Mucosa of gallbladder (tissue), 1 donor: Measurements from ENCODE around the gene USP40. TPM values are rescaled to one million over a fixed set of nuclear protein-coding genes. Genes with fewer than 3 reads are reported as not detected.

ENCODE experiments used
- DNase-seq: peaks from one replicate; pipeline ENCODE4 v3.0.0-alpha.2; 2020; ENCODE audit warnings: low spot score
- total RNA-seq: library from RNA; stranded (reverse); gene quantifications from one replicate; pipeline ENCODE4 v1.2.1, GENCODE V29; 2021
- donor health status: DM: no; HTN: no; CAD: no.

The USP40 gene
- total RNA-seq, 1 donor from 2014 or later = 48.1 TPM

DNA sequence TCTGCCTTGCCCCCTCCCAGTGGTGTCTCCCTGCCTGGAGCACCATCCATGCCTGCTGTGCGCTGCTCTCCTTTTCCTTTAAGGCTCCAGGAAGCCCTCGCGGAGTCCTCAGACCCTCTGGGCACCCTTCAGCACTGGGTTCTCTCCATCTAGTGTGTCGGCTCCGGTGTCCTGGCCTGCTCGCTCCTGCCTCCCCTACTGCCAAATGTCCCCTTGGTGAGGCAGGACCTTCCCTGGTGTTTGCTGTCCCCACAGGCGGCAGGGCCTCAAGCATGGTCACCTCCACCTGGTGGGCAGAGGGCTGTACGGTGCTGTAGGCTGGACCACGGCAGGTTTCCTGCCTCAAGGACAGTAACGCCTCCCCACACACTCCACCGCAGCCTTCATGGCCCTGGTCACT, 122.1 kb downstream of the USP40 start:
- DNase-seq = no peak

DNA sequence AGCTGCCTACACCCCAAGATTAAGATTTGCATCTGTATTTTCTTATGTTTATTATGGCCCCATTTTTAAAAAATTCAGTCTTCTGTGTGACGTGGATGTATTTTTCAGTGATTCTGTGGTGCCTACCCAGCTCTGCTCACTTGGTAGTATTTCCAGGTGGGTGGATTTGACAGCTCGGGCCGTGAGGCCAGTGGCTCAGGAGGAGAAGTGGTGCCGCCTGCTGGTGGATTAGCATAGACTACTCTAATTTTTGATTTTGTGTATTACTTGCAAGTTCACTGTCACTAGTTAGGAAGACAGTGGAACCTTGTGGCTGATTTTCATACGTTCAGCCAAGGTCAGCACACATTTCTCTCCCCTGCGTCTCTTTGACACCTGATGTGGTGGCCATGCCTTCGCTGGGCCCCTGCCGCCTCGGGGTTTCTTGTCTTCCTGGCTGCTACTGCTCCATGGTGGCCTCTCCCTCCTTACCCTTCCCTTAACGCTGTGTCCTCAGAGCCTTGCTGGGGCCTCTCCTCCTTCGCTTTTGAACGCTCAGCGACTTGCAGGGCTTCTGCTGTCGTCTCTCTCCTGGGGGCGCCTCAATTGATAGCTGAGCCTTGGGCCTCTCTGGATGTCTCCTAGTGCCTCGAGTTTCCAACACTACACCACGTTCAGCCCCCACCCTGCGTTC, 122.9 kb downstream of the USP40 start:
- DNase-seq = peak; percentile 85

DNA sequence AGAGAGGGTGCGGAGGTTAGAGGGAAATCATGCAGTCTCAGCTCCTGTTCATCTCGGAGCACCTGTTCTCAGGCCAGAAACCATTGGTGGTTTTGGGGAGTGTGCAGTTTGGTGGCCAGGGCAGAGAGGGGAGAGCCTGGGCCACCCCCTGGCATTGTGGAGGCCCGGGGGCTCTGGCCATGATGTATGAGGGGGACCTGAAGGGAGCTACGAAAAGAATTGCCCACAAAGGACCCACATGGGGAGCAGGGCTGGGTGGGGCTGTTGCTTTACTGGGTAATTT, 124.6 kb downstream of the USP40 start:
- DNase-seq = no peak

DNA sequence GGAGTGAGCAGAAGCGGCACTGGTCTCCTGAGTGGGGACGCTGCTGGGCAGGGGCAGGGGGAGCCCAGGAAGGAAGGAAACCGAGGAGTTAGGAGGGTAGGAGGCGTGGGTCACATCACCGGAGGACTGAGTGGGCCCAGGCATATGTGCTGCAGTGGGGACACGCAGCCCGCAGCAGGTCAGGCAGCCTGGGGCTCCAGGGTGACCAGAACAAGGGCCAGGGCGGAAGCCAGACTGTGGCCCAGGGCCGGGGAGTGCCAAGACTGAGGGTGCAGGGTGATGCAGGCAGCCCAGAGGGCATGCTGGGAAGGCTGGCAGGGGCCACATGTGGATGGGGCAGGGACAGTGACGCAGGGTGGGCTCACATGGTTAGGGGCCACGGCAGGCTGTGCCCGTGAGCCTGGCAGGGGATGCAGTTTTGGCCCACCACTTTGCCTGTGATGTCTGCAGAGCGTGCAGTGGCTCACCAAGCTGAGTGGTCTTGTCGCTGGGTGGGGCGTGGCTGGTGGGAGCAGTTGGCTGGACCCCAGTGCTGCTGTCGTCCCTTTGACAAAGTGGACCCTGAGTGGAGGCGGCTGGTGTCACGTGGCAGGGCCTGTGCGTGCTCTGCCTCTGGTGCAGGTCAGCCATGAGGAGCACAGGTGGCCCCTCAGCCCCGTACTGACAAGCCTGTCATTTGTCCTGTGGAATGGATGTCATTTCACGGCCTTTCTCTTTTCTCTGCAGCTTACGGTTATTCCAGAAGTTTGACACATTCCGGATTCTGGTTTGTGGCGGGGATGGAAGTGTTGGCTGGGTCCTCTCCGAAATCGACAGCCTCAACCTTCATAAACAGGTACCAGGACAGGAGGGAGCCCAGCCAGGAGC, 125.2 kb downstream of the USP40 start:
- no peak for DNase-seq

DNA sequence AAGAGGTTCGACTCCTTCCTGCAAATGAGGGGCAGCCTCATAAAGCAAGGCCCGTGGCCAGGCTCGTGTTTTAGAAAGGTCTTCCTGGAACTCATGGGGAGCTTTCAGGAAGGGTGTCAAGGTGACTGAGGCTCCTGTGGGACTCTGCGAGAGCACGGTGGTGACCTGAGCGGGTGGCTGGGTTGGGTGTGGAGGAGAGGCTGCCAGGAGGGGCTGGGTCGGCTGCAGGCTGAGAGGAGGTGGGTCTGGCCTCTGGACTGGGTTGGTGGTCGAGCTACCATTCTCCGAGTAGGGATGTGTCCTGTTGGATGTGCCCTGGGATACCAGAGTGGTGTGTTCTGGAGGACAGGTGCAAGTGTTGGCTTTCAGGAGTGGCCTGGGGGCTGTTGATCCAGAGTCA, 125.9 kb downstream of the USP40 start:
- DNase-seq = no peak

DNA sequence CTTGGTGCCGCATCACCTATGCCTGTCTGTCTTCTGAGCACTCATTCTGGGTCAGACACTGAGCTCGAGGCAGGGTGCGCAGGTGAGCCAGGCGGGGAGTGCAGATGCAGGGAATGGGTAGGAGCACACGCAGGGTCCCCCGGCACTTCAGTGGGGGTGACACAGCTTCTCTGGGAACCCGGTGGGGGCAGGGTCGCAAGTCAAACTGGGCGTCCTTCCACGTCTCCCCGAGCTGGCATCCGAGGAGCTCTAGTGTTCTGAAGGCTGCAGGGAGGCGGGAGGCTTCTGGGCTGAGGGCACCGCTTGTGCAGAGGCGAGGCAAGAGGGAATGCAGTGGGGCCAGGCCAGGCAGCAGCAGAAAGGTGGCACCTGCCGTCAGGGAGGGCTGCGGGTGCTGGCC, 126.3 kb downstream of the USP40 start:
- no peak for DNase-seq

DNA sequence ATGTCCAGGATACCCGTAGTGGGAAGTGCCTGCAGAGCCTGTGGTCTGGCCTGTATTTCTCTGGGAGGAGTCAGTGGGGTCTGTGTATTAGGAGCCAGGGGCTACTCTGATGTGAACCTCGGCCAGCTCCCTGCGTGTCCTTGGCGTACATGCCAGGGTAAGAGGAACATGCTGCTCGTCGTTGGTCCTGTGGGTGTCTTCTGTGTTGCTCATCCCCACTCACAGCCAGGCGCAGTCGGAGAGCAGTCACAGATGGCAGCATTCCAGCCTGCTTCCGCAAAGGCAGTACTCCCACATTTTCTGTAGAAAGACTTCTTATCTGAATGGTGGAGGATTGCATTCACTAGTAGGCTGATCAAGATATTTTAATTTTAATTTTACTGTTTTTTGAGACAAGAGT, 127.4 kb downstream of the USP40 start:
- DNase-seq = no peak

DNA sequence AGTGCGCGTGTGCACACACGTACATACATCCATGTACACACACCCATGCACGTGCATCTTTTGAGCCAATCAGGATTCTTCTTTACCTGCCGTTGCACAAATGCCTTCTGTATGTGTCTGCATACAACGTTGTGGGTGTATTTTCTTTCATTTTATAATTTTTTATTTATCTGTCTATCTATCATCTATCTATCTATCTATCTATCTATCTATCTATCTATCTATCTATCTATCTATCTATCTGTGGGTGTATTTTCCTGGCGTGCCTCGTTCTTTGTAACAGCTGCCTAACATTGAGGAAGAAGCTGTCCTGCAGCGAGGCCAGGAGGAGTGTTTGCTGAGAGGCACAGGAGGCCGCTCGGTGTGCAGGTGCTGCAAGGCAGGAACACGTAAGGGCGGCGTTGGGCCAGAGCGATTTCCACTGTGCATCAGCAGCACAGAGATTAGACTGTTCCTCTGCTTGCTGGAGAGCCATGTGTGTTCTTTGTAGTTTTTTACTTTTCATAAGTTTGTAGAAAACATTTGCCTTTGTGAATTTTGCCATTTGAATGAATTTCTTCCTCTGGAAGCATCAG, 127.9 kb downstream of the USP40 start:
- no peak for DNase-seq

DNA sequence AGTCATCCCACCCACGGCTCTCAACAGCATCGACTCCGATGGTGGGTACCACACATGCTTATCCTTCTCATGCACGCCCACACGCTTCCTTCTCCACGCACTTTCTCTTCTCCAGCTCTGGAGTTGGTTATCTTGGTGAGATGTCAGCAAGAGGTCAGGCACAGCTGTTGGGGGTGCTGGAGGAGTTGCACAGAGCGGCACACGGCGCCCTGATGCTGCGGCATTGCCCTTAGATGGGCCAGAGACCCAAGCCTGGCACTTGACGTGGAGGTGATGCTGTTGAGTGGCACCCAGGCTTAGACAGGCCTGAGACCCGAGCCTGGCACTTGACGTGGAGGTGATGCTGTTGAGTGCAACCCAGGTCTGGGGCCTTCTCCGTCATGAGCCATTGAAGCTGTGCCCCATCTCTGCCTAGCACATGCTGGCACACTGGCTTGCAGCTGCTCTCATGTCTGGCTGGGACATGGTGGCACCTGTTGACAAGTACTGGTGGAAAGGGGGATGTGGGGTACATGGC, 129.1 kb downstream of the USP40 start:
- DNase-seq = no peak

DNA sequence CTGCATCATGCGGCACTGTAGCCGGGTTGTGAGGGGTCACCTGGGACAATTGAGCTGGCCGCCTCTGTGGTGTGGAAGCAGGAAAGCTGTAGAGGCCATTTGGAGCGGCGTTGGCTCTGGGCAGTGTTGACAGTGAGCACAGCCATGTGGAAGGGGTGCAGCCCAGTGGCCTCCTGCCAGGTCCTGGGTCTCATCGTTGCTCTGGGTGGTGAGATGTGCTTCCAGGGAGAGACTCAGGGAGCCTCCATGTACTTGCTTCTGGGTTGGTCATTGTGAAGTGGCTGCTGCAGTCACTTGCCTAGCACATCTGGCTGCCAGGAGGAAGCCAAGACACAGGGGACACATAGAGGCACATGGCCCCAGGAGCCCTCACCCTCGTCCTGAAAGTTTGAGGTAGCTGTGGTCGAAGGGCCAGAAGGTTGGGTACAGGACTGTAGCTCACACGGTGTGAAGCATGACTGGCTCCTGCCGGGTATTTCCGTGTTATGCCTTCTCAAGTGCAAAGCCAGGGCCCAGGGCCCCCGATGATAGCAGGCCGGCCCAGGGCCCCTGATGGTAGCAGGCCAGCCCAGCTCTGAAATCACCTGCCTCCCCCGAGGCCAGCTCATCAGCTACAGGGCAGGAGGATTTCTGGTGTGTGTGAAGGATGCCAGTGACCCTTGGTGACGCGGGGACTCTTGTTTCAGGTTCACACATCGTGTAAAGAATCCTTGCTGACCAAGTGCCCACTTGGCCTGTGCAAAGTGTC, 129.7 kb downstream of the USP40 start:
- no peak for DNase-seq

DNA sequence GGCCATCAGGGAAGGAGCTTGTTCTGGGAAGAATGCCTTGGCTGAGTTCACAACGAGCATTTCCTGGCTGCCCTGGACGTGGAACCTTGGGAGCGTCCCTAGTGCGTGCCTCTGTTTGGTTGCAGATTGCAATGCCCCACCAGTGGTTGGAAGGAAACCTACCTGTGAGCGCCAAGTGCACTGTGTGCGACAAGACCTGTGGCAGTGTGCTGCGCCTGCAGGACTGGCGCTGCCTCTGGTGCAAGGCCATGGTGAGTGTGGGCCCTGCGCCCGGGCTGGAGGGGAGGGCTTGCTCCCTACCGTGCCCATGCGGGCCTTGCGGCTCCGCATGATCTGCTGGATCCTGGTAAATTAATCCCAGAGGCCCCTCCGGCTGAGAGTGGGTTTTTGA, 130.4 kb downstream of the USP40 start:
- DNase-seq = no peak

DNA sequence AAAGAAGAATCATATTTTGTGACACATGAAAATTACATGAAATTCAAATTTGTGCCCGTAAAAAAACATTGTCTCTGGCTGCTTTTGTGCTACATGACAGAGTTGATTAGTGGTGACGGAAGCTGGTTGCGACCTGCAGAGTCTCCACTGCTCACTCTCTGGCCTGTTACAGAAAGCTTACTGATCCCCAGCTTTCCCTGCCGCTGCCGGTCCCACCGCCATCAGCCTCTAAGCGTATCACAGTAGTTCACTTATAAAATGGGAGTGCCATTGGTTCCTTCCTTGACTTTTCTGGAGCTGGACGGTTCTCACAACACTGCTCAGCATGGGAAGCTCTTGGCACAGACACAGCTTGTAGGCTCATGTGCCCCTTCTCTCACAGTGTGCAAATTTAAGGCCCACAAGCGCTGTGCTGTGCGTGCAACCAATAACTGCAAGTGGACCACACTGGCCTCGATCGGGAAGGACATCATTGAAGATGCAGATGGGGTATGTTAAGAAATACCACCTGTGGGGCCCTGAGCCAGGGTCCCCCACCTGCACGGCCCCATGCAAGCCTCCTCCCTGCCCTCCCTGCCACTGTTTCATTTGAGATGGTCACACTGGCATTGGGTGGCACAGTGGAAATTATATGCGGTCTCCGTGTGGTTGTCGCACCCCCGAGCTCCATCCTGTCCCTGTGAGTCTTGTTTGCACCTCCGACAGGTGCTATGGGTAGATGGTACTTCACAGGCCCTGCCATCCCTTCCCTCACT, 131.0 kb downstream of the USP40 start:
- no peak for DNase-seq

DNA sequence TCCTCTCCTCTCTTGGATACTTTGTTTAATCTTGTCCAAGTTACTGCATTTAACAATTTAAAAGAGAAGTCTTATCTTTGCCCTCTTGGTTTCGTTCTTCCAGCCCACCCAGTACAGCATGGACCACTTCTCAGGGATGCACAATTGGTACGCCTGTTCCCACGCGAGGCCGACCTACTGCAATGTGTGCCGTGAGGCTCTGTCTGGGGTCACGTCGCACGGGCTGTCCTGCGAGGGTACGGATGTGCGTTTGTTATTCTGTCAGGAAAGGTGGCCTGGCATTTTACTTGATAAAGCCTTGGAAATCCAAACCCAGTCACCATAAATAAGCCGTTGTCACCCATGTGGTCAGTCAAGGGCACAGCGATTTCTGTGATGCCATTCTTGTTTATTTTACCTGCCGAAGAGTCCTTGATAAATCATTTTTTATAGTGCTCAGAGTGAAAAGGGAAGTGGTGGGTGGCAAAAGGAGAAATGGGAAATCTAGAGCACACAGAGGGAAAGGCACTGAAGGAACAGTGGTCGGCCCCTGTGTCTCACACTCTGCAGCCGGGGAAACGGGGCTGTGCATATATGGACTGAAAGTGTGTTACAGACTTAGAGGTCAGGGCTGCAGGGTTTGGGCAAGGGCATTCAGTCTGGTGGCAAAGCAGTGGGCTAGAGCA, 131.8 kb downstream of the USP40 start:
- no peak for DNase-seq

DNA sequence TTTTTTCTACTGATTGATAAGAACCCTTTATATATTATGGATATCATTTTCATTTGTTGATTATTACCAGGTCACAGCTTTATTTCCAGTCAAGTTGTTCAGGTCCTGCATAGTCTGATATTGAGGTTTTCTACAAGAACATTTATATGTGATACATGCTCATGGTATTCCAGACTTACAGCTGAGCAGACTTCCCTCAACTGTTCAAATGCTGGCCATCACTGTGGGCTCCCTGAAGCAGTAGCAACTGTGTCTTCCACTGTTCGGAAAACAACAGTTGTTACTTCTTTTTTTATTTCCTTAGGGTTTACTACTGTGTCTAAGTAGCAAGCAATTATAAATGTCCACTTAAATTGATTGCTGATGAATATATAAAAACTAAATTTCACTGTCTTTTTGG, 132.8 kb downstream of the USP40 start:
- no peak for DNase-seq

DNA sequence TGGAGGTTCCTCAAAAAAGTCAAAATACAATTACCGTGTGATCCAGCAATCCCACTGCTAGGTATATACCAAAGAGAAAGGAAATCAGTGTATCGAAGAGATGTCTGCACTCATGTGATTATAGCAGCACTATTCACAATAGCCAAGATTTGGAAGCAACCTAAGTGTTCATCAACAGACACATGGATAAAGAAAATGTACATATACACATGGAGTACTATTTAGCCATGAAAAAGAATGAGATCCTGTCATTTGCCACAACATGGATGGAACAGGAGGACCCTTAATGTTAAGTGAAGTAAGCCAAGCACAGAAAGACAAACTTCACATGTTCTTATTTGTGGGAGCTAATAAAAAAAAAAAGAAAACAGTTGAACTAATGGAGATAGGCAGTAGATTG, 133.6 kb downstream of the USP40 start:
- DNase-seq = no peak

DNA sequence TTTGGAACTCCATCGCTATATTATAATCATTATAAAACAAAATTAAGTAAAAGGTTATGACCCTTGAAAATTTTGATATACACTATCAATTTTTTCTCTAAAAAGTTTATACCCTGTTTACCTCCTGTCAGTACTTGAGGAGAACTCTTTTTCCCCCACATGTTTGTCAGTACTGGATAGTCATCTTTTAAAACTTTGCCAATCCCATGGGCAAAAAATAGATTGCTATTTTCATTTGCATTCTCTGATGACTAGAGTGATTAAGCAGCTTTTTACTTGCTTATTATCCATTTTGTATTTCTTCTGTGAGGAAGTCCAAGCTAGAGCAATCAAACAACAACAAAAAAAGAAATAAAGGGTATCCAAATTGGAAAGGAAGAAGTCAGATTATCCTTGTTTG, 135.9 kb downstream of the USP40 start:
- DNase-seq = no peak

DNA sequence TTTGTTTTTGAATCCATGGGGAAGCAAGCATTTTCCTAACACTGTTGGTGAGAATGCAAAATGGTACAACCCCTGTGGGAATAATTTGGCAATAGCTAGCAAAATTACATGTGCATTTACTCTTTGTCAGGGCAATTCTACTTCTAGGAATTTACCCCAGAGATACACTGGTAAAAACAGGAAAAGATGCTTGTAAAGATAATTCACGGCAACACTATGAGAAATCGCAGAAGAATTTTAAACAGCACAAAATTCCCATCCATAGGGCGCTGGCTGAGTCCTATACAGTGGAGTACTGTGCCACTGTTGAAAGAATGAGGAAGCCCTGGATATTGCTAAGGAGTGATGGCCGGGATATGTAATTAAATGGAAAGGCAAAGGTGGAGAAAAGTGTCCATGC, 136.5 kb downstream of the USP40 start:
- no peak for DNase-seq

DNA sequence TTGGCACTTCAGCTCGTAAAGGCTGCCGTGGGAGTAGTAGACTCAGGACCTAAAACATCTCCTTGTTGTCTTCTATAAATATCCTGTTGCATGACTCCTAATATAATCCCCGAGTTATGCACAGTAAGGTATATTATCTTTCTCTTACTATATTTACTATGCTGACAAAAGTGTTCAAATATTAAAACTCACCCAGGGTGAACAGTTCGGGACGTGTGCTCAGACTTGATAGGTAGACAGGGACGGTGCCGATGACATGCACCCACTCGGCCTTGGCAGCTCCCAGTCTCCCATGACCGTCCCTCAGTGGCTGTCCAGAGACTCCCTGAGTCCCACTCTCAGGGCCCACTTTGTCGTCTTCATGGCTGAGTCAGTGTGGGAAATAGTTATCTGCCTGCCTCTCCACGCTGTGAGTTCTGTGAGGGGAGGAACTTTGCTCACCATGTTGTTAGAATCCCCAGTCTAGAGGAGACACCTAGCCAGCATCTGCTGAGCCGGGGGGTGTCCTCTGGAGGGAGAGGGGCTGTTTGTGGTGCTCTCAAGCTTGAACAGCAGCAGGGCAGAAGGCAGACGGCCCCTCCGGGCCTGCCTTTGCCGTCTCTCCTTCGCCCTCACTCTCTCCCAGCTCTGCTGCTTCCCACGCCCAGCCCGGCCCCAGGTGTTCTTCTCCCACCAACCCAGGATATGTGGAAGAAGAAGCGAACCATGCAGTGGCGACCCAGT, 137.2 kb downstream of the USP40 start:
- no peak for DNase-seq

DNA sequence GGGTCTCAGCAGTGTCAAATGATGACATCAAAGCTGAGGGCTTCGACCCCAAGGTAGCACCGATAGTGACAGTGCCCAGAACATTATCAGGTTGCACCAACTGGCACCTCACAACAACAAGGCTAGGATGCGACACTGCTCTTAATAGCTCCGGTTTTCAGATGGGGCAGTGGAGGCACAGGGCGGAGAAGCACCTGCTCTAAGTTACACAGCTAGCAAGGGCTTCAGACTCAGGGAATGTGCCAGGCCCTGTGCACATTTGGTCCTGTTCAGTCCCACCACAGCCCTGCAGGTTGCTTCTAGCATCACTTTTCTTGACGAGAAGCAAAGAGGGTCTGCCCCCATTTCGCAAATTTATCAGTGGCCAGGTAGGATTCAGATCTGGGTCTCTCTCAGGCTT, 138.1 kb downstream of the USP40 start:
- no peak for DNase-seq

DNA sequence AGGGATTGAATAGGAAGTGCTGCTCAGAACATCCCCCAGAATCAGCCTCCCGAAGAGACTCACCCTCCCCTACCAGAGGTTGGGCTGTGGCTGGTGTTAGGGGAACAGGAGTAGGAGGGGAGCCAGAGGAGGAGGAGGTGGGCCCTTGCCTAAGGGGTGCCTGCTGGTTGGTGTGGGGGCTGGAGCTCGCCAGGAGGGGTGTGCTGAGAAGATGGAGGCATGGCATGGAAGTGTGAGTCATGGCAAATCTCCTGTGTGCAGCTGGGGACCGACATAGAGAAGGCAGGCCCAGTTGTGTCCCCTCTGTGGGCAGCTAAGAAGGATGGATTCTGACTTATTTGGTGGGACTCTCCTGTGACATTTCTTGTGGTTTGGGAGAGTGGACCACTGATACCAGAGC, 138.6 kb downstream of the USP40 start:
- DNase-seq = no peak
